Lower leg skin (tissue), 4 donors: ENCODE results near the gene ZBTB20. TPM values are rescaled to one million over a fixed set of nuclear protein-coding genes. Genes with fewer than 3 reads are reported as not detected.

Experiments used
- DNase-seq, 2 donors: peaks; one replicate each; pipeline ENCODE4 v3.0.0-alpha.2; 2019; ENCODE audit warnings: low spot score in 2 of 2
- H3K4me3 ChIP-seq: fragments of 200-600 bp; sonication (generic); 2 replicates; pipeline ENCODE4 v1.5.1; 2017; ENCODE audit warnings: mild to moderate bottlenecking, low read depth; ENCODE audit not compliant: poor library complexity, severe bottlenecking
- CTCF ChIP-seq, 3 donors: fragments of 450-650 bp; IDR thresholded peaks; one replicate each; pipeline ENCODE4 v1.5.1; 2016; ENCODE audit warnings: antibody characterized with exemption in 3 of 3, mild to moderate bottlenecking in 3 of 3, moderate library complexity in 2 of 3
- POLR2A ChIP-seq, 2 donors: fragments of 450-650 bp; IDR thresholded peaks; one replicate each; pipeline ENCODE4 v1.6.1; 2016 to 2017; ENCODE audit warnings: antibody characterized with exemption in 2 of 2, mild to moderate bottlenecking in 1 of 2, moderate library complexity in 1 of 2
- WGBS, 2 donors: methylation state at CpG; one replicate each; pipeline ENCODE4 v1.1.5; 2018; 5-methylcytosine and 5-hydroxymethylcytosine counted together
- intact Hi-C: fragments of 100-400 bp; cut with DNase I; formaldehyde crosslinking; loops from one replicate; pipeline ENCODE4 v1.15.0; 2023; ENCODE audit warnings: low total_unique reads
- total RNA-seq, 4 donors: library from RNA; depleted of rRNA; stranded (reverse); fragments of >200 nt; gene quantifications; one replicate each; pipeline ENCODE4 v1.1.0, GENCODE V29; 2016

The ZBTB20 gene
- total RNA-seq, 4 donors from 2014 or later, result 22.5 to 41.9 (median 33.1) TPM

- intact Hi-C loops, result no loop called here
- H3K4me3 ChIP-seq, result no peak overlapping the region
- no peak for TF ChIP-seq CTCF (IDR thresholded peaks at IDR 0.05)
- TF ChIP-seq POLR2A (IDR thresholded peaks at IDR 0.05), result no peak
- WGBS, 2 donors, result 75 to 84% methylated on average over 5 of the region's 5 CpGs
- no peak for DNase-seq
These were observed 637.3 kb downstream of the ZBTB20 start for GRCh38 chr3:114509756-114510155.

- 85 to 97% methylated on average over 1 of the region's 1 CpG for WGBS, 2 donors
- TF ChIP-seq POLR2A (IDR thresholded peaks at IDR 0.05), result no peak
- no peak for TF ChIP-seq CTCF (IDR thresholded peaks at IDR 0.05)
- intact Hi-C loops, result no loop called here
These were observed 638.1 kb downstream of the ZBTB20 start for GRCh38 chr3:114508976-114509375.

DNA sequence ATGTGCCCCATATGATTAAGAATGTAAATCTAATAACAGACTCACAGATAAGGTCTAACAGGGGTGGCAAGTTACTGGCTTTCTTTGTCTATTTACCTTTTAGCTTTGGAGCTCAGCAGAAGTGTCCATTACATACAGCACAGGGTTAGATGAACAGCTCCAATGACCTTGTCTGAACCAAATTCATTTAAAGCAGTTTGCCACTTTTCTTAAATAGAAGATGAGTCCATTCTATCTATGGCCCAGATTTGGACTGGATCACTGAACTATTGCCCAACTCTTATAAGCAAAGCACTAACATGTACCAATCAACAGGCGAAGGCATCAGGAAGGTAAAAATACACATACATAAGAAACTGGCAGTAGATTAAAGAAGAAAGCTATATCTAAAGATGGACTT is 638.9 kb downstream of the ZBTB20 start:
- DNase-seq, result no peak
- 90 to 98% methylated on average over 1 of the region's 1 CpG for WGBS, 2 donors
- H3K4me3 ChIP-seq, result no peak overlapping the region
- TF ChIP-seq POLR2A (IDR thresholded peaks at IDR 0.05), result no peak
- TF ChIP-seq CTCF (IDR thresholded peaks at IDR 0.05), result no peak
- intact Hi-C loops, result no loop called here

More at GRCh38 chr3:114508976-114509375, 638.1 kb downstream of the ZBTB20 start:
- H3K4me3 ChIP-seq, result no peak overlapping the region
- no peak for DNase-seq

- no peak for DNase-seq
- intact Hi-C loops, result no loop called here
- 66 to 68% methylated on average over 6 of the region's 6 CpGs for WGBS, 2 donors
These were observed 640.3 kb downstream of the ZBTB20 start for GRCh38 chr3:114506591-114507300.

DNA sequence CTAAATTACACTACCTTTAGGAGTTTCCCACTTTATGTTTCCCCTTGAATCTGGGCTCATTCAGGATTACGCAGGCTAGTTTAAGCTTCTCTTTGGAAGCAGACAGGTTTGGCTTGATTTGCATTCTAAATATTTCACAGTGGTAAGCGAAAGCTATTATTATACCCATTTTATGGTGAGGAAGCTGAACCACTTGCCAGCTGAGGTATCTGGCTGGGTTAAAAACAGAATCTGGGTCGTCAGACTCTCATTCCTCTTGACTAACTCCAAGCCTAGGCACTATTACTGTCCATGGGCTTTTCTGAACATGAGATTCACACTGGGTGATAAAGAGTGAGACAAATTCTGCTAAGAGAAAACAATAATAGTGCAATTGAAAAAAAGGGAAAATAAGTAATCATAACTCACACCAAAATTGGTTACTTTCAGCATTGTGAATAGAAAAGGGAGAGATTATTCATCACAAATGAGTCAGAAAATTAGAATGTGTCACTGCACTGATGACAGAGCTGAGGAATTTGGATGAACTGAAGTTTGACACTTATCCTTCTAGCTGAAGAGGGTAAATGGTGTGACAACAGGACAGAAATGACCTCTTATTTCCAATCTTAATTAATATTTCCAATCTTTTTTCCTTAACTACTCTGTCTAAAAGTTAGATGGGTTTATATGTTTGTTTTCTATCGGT is 642.0 kb downstream of the ZBTB20 start:
- H3K4me3 ChIP-seq, result no peak overlapping the region
- intact Hi-C loops, result no loop called here
- TF ChIP-seq POLR2A (IDR thresholded peaks at IDR 0.05) (no peak), CTCF (IDR thresholded peaks at IDR 0.05) (no peak)
- 86 to 88% methylated on average over 4 of the region's 4 CpGs for WGBS, 2 donors
- DNase-seq, result no peak

More at GRCh38 chr3:114506591-114507300, 640.3 kb downstream of the ZBTB20 start:
- no peak overlapping the region for H3K4me3 ChIP-seq
- TF ChIP-seq POLR2A (IDR thresholded peaks at IDR 0.05), result no peak
- TF ChIP-seq CTCF (IDR thresholded peaks at IDR 0.05), result no peak
